GM12891 (cell line): ENCODE data around the gene CDC45.

Experiments used
- POLR2A ChIP-seq: IDR thresholded peaks from 2 replicates; pipeline ENCODE4 v1.6.1; 2011; ENCODE audit warnings: low read depth, low read length, control low read depth
- POLR2AphosphoS5 ChIP-seq: IDR thresholded peaks from 2 replicates; pipeline ENCODE4 v1.6.1; 2011; ENCODE audit warnings: low read depth, low read length, control low read depth
- SPI1 ChIP-seq: IDR thresholded peaks from 2 replicates; pipeline ENCODE4 v1.6.1; 2011; ENCODE audit warnings: low read depth, low read length, control low read depth
- TAF1 ChIP-seq: IDR thresholded peaks from 2 replicates; pipeline ENCODE4 v1.6.1; 2011; ENCODE audit warnings: low read depth, low read length, control low read depth

DNA sequence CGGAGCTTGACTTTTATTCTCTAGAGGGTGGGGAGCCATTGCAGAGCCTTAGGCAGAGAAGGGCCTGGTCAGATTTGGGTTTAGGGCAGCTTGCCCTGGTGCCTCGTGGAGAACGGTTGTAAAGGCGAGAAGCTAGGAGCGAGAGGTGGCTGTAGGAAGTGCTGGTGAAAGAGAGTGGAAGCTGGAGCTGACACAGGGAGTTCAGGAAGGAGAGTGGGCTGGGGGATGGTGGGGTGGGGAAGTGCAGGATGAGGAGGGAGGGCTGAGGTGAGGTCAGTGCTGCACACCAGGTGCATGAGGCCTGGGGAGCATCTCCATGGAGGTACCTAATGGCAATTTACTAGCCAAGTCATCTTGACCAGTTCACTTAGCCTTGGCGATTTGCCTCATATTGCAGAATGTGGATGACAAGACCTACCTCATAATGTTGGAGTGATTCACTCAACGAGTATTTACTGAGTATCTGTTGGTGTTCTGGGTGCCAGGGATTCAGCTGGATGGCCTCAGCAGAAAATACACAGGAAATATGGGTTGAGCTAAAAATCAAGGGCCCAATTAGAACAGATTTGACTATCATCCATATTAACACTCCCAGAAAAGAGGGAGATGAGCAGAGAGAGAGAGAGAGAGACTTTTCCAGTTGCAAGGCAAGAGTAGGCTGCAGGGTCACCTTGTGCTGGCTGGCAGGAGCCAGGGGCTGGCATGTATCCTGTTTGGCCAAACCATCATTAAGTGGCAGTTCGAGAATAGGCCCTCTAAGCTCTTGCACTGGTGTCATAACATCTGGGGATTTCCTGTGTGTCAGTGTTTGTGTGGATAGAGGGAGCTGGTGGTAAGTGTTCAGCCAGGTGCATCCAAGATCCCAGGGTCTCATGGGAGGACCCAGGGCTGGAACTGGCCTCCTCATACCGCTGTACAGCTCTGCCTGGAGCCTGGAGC, 88.9 kb downstream of the CDC45 start:
- TF ChIP-seq POLR2A: no peak
- no peak for TF ChIP-seq SPI1
- no peak for TF ChIP-seq TAF1
- no peak for TF ChIP-seq POLR2AphosphoS5
